Fibroblast of upper back skin (primary cell): Measurements from ENCODE around the gene KRT5.
"Not testable (repeated sequence)": the region's sequence is repeated elsewhere in the genome, so short reads cannot be mapped to it uniquely, and the experiment has no call there.

Source experiments
- DNase-seq: peaks from one replicate; pipeline ENCODE4 v3.0.0-alpha.2; 2013

KRT5 gene

GRCh38 chr12:52518574-52519386 lies 1.4 kb downstream of the KRT5 start:
- DNase-seq, result no peak

GRCh38 chr12:52517888-52518287 lies 2.3 kb downstream of the KRT5 start:
- DNase-seq, result no peak

- no peak for DNase-seq
These were observed 3.0 kb downstream of the KRT5 start for GRCh38 chr12:52517005-52517835.

GRCh38 chr12:52515927-52516831 lies 4.0 kb downstream of the KRT5 start:
- DNase-seq, result no peak

GRCh38 chr12:52515319-52515646 lies 4.9 kb downstream of the KRT5 start:
- DNase-seq, result no peak

- no peak for DNase-seq
These were observed 5.5 kb downstream of the KRT5 start for GRCh38 chr12:52514471-52515318.

GRCh38 chr12:52513736-52514135 lies 6.5 kb downstream of the KRT5 start:
- DNase-seq, result no peak

GRCh38 chr12:52508211-52508610 lies 12.0 kb downstream of the KRT5 start:
- DNase-seq, result no peak

GRCh38 chr12:52506858-52507715 lies 13.1 kb downstream of the KRT5 start:
- DNase-seq, result peak; percentile 79

- no peak for DNase-seq
These were observed 17.3 kb downstream of the KRT5 start for GRCh38 chr12:52502877-52503276.

- DNase-seq, result no peak
These were observed 18.7 kb downstream of the KRT5 start for GRCh38 chr12:52501490-52501889.

GRCh38 chr12:52500574-52500973 lies 19.6 kb downstream of the KRT5 start:
- DNase-seq, result not testable (repeated sequence)

GRCh38 chr12:52499806-52500560 lies 20.2 kb downstream of the KRT5 start:
- DNase-seq, result peak; percentile 54

GRCh38 chr12:52498946-52499345 lies 21.2 kb downstream of the KRT5 start:
- no peak for DNase-seq

- no peak for DNase-seq
These were observed 22.2 kb downstream of the KRT5 start for GRCh38 chr12:52497975-52498374.

GRCh38 chr12:52496590-52497071 lies 23.6 kb downstream of the KRT5 start:
- peak; percentile 87 for DNase-seq

GRCh38 chr12:52496054-52496453 lies 24.1 kb downstream of the KRT5 start:
- peak; percentile 9 for DNase-seq

- DNase-seq, result peak; percentile 36
These were observed 24.8 kb downstream of the KRT5 start for GRCh38 chr12:52495389-52495788.

- DNase-seq, result peak; percentile 62
These were observed 25.7 kb downstream of the KRT5 start for GRCh38 chr12:52494518-52494917.

- DNase-seq, result no peak
These were observed 26.1 kb downstream of the KRT5 start for GRCh38 chr12:52494100-52494499.
